ENCODE measurements around the gene INPP4A.
A peak's percentile ranks its signal among the peaks of the same experiment; 100 is the strongest.

INPP4A gene

GRCh38 chr2:98514879-98515249 is 70.2 kb downstream of the INPP4A start:
- DNase-seq (ENCODE audit: low spot score) = no peak

GRCh38 chr2:98515250-98515991 is 70.8 kb downstream of the INPP4A start:
- DNase-seq (ENCODE audit: low spot score) = peak; percentile 53

GRCh38 chr2:98516571-98516970 is 71.9 kb downstream of the INPP4A start:
- DNase-seq (ENCODE audit: low spot score) = no peak

- DNase-seq (ENCODE audit: low spot score) = no peak
These were observed 73.0 kb downstream of the INPP4A start for GRCh38 chr2:98517636-98518035.

- DNase-seq (ENCODE audit: low spot score) = no peak
These were observed 73.4 kb downstream of the INPP4A start for GRCh38 chr2:98518101-98518500.

- no peak for DNase-seq (ENCODE audit: low spot score)
These were observed 74.5 kb downstream of the INPP4A start for GRCh38 chr2:98519156-98519555.

GRCh38 chr2:98519851-98520250 is 75.2 kb downstream of the INPP4A start:
- no peak for DNase-seq (ENCODE audit: low spot score)

- no peak for DNase-seq (ENCODE audit: low spot score)
These were observed 76.1 kb downstream of the INPP4A start for GRCh38 chr2:98520806-98521205.

GRCh38 chr2:98521266-98521665 is 76.6 kb downstream of the INPP4A start:
- DNase-seq (ENCODE audit: low spot score) = no peak

- no peak for DNase-seq (ENCODE audit: low spot score)
These were observed 78.2 kb downstream of the INPP4A start for GRCh38 chr2:98522854-98523253.

GRCh38 chr2:98524168-98524567 is 79.5 kb downstream of the INPP4A start:
- DNase-seq (ENCODE audit: low spot score) = no peak

GRCh38 chr2:98528349-98528748 is 83.7 kb downstream of the INPP4A start:
- DNase-seq (ENCODE audit: low spot score) = no peak

- no peak for DNase-seq (ENCODE audit: low spot score)
These were observed 85.5 kb downstream of the INPP4A start for GRCh38 chr2:98530114-98530513.

GRCh38 chr2:98532756-98533155 is 88.1 kb downstream of the INPP4A start:
- no peak for DNase-seq (ENCODE audit: low spot score)

GRCh38 chr2:98533547-98533946 is 88.9 kb downstream of the INPP4A start:
- no peak for DNase-seq (ENCODE audit: low spot score)

GRCh38 chr2:98534761-98535160 is 90.1 kb downstream of the INPP4A start:
- no peak for DNase-seq (ENCODE audit: low spot score)

- DNase-seq (ENCODE audit: low spot score) = no peak
These were observed 91.5 kb downstream of the INPP4A start for GRCh38 chr2:98535971-98536677.

- no peak for DNase-seq (ENCODE audit: low spot score)
These were observed 92.9 kb downstream of the INPP4A start for GRCh38 chr2:98537390-98538126.

GRCh38 chr2:98538280-98539041 is 93.8 kb downstream of the INPP4A start:
- DNase-seq (ENCODE audit: low spot score) = no peak

GRCh38 chr2:98539056-98539735 is 94.5 kb downstream of the INPP4A start:
- no peak for DNase-seq (ENCODE audit: low spot score)

- DNase-seq (ENCODE audit: low spot score) = no peak
These were observed 95.9 kb downstream of the INPP4A start for GRCh38 chr2:98540536-98540935.

GRCh38 chr2:98541489-98541888 is 96.8 kb downstream of the INPP4A start:
- DNase-seq (ENCODE audit: low spot score) = no peak

Data from AG08396 (cell line).